ENCODE data around the gene NOL4L. TPM values are rescaled to one million over a fixed set of nuclear protein-coding genes. Genes with fewer than 3 reads are reported as not detected.

The NOL4L gene
- polyA plus RNA-seq, 1 donor (not counting 4 experiments of a cell fraction or from before 2014, with no cell fraction given), result 1.0 TPM

- Histone ChIP-seq H2AFZ (ENCODE audit: control insufficient read depth, low read length) (no peak overlapping the region), H3K9me3 (ENCODE audit: control insufficient read depth, low read depth, low read length) (no peaks in the 10 kb centered on the region), H3K36me3 (ENCODE audit: control insufficient read depth in 2 of 2, extremely low read depth in 1 of 2, insufficient read depth in 2 of 2, low read length in 2 of 2) (peaks cover 0 to 2% of the 10 kb centered on the region in 2 experiments), H3K4me1 (ENCODE audit: control insufficient read depth, extremely low read depth, insufficient read depth, low read length) (no peaks in the 10 kb centered on the region), H4K20me1 (ENCODE audit: control insufficient read depth, extremely low read depth, insufficient read depth, low read length) (no peaks in the 10 kb centered on the region), H3K79me2 (ENCODE audit: control insufficient read depth, insufficient read depth, low read length) (no peaks in the 10 kb centered on the region), H3K4me2 (ENCODE audit: control insufficient read depth, extremely low read depth, insufficient read depth, low read depth, low read length) (no peak overlapping the region), H3K9me1 (ENCODE audit: control insufficient read depth, extremely low read depth, insufficient read depth, low read length) (no peaks in the 10 kb centered on the region), H3K9ac (ENCODE audit: control insufficient read depth, extremely low read depth, insufficient read depth, low read length) (no peak overlapping the region), H3K27ac (ENCODE audit: control insufficient read depth, insufficient read depth, low read length) (no peak overlapping the region), H3K4me3 (ENCODE audit: control insufficient read depth in 2 of 3, extremely low read depth in 1 of 3, insufficient read depth in 2 of 3, low read depth in 1 of 3, low read length in 3 of 3) (no peak overlapping the region), H3K27me3 (ENCODE audit: control insufficient read depth, extremely low read depth, insufficient read depth, low read length) (no peaks in the 10 kb centered on the region)
- no peak for FAIRE-seq
- dilution Hi-C loops (cut with MboI; ENCODE audit: extremely low pct_ligation_motif_present, low sequenced_read_pairs), result no loop called here
- TF ChIP-seq, protein P1, sequence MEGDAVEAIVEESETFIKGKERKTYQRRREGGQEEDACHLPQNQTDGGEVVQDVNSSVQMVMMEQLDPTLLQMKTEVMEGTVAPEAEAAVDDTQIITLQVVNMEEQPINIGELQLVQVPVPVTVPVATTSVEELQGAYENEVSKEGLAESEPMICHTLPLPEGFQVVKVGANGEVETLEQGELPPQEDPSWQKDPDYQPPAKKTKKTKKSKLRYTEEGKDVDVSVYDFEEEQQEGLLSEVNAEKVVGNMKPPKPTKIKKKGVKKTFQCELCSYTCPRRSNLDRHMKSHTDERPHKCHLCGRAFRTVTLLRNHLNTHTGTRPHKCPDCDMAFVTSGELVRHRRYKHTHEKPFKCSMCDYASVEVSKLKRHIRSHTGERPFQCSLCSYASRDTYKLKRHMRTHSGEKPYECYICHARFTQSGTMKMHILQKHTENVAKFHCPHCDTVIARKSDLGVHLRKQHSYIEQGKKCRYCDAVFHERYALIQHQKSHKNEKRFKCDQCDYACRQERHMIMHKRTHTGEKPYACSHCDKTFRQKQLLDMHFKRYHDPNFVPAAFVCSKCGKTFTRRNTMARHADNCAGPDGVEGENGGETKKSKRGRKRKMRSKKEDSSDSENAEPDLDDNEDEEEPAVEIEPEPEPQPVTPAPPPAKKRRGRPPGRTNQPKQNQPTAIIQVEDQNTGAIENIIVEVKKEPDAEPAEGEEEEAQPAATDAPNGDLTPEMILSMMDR (optimal IDR thresholded peaks at IDR 0.05 in 1 of 3, IDR thresholded peaks at IDR 0.05 in 1 of 3, conservative IDR thresholded peaks at IDR 0.05 in 1 of 3; ENCODE audit: extremely low read depth in 1 of 3, insufficient read depth in 2 of 3, low read length in 3 of 3), result no peak
- TF ChIP-seq EZH2 (IDR thresholded peaks at IDR 0.05; ENCODE audit: low read length), result no peak
- DNase-seq (ENCODE audit: low read depth, low spot score), result no peak
These were observed 134.6 kb downstream of the NOL4L start for GRCh38 chr20:32450484-32451061.

DNA sequence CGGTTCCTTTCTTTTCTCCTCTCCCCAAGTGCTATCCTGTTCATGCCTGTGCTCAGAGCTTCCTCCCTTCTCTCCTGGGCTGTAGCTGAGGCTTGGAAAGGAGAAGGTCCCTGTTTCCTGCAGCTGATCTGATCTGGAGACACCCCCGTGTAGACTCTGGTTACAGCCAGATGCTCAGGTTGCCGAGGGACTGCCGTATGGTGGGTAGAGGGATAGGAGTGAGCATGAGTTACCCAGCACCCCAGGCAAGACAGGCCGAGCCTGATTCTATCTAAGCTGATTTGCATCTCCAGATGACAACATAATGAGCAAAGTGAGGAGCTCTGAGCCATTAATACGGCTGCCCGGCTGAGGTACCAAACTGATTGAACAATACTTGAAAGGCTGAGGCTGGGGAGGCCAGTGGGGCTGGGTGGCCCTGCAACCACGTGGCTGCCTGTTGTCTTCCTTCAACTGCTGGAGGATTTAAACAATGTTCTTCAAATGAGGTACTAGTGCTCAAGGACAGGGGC is 135.2 kb downstream of the NOL4L start:
- TF ChIP-seq, protein P1 (optimal IDR thresholded peaks at IDR 0.05 in 1 of 3, IDR thresholded peaks at IDR 0.05 in 1 of 3, conservative IDR thresholded peaks at IDR 0.05 in 1 of 3; ENCODE audit: extremely low read depth in 1 of 3, insufficient read depth in 2 of 3, low read length in 3 of 3), result no peak
- TF ChIP-seq EZH2 (IDR thresholded peaks at IDR 0.05; ENCODE audit: low read length), result no peak
- Histone ChIP-seq H3K4me1 (ENCODE audit: control insufficient read depth, extremely low read depth, insufficient read depth, low read length) (no peaks in the 10 kb centered on the region), H3K9me1 (ENCODE audit: control insufficient read depth, extremely low read depth, insufficient read depth, low read length) (no peaks in the 10 kb centered on the region), H4K20me1 (ENCODE audit: control insufficient read depth, extremely low read depth, insufficient read depth, low read length) (no peaks in the 10 kb centered on the region), H3K36me3 (ENCODE audit: control insufficient read depth in 2 of 2, extremely low read depth in 1 of 2, insufficient read depth in 2 of 2, low read length in 2 of 2) (peaks cover 0 to 2% of the 10 kb centered on the region in 2 experiments), H3K9me3 (ENCODE audit: control insufficient read depth, low read depth, low read length) (no peaks in the 10 kb centered on the region), H3K9ac (ENCODE audit: control insufficient read depth, extremely low read depth, insufficient read depth, low read length) (no peak overlapping the region), H3K4me3 (ENCODE audit: control insufficient read depth in 2 of 3, extremely low read depth in 1 of 3, insufficient read depth in 2 of 3, low read depth in 1 of 3, low read length in 3 of 3) (no peak overlapping the region), H3K4me2 (ENCODE audit: control insufficient read depth, extremely low read depth, insufficient read depth, low read depth, low read length) (no peak overlapping the region), H3K27me3 (ENCODE audit: control insufficient read depth, extremely low read depth, insufficient read depth, low read length) (no peaks in the 10 kb centered on the region), H2AFZ (ENCODE audit: control insufficient read depth, low read length) (no peak overlapping the region), H3K79me2 (ENCODE audit: control insufficient read depth, insufficient read depth, low read length) (no peaks in the 10 kb centered on the region), H3K27ac (ENCODE audit: control insufficient read depth, insufficient read depth, low read length) (no peak overlapping the region)
- dilution Hi-C loops (cut with MboI; ENCODE audit: extremely low pct_ligation_motif_present, low sequenced_read_pairs), result no loop called here
- FAIRE-seq, result no peak
- no peak for DNase-seq (ENCODE audit: low read depth, low spot score)

Measured in keratinocyte (primary cell).